ENCODE results near the gene NRG3.

NRG3 gene

DNA sequence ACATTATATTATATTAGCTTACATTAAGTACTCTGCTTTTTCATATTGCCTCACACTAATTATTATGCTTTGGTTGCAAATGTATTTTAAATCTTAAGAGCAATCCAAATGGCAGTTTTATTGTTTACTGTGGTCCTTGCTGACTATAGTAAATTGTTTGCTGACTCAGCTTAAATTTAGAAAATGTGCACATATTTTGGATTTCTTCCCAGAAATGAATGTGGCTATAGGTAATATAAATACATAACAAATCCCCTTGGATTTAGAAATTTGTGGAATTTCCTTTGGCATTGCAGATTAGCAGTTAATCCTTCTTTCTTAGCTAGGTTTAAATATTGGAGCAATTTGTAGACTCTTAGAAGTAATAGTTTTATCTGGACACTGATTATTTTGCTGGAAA, 565.8 kb downstream of the NRG3 start (continued):
- TF ChIP-seq HOXD13 (CRISPR knock-in tag; IDR thresholded peaks at IDR 0.05; ENCODE audit: borderline replicate concordance) = no peak
- no peak for TF ChIP-seq ZNF596 (tag by site-specific recombination; IDR thresholded peaks at IDR 0.05)

DNA sequence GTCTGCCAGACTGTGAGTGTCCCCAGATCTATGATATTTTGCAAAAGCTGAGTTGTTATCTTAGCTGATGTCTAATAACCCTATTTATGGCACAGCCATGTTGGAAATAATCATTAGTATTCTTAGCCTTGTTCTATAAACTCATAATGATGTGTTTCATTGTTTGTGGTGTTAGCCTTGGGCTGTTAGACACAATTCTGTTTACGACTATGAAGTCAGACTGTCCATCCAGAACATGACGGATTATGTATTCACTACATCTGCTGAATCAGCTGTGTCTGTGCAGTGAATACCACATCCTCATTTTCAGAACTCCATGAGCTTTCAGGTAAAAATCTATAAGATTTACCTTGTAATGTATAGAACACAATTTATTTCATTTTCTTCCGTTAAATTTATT, 577.1 kb downstream of the NRG3 start:
- TF ChIP-seq KLF10 (tag by site-specific recombination; IDR thresholded peaks at IDR 0.05) = no peak
- TF ChIP-seq ZFP69B (tag by site-specific recombination; IDR thresholded peaks at IDR 0.05) = no peak
- no peak for TF ChIP-seq ZNF629 (tag by site-specific recombination; IDR thresholded peaks at IDR 0.05)
- TF ChIP-seq, protein P1, sequence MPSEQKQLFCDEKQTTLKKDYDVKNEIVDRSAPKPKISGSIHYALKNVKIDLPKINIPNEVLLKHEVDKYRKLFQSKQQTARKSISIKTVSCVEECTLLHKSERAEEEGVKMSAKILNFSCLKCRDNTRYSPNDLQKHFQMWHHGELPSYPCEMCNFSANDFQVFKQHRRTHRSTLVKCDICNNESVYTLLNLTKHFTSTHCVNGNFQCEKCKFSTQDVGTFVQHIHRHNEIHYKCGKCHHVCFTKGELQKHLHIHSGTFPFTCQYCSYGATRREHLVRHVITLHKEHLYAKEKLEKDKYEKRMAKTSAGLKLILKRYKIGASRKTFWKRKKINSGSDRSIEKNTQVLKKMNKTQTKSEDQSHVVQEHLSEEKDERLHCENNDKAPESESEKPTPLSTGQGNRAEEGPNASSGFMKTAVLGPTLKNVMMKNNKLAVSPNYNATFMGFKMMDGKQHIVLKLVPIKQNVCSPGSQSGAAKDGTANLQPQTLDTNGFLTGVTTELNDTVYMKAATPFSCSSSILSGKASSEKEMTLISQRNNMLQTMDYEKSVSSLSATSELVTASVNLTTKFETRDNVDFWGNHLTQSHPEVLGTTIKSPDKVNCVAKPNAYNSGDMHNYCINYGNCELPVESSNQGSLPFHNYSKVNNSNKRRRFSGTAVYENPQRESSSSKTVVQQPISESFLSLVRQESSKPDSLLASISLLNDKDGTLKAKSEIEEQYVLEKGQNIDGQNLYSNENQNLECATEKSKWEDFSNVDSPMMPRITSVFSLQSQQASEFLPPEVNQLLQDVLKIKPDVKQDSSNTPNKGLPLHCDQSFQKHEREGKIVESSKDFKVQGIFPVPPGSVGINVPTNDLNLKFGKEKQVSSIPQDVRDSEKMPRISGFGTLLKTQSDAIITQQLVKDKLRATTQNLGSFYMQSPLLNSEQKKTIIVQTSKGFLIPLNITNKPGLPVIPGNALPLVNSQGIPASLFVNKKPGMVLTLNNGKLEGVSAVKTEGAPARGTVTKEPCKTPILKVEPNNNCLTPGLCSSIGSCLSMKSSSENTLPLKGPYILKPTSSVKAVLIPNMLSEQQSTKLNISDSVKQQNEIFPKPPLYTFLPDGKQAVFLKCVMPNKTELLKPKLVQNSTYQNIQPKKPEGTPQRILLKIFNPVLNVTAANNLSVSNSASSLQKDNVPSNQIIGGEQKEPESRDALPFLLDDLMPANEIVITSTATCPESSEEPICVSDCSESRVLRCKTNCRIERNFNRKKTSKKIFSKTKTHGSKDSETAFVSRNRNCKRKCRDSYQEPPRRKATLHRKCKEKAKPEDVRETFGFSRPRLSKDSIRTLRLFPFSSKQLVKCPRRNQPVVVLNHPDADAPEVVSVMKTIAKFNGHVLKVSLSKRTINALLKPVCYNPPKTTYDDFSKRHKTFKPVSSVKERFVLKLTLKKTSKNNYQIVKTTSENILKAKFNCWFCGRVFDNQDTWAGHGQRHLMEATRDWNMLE (tag by site-specific recombination; conservative IDR thresholded peaks at IDR 0.05; ENCODE audit: low read depth) = no peak
- TF ChIP-seq, protein P2, sequence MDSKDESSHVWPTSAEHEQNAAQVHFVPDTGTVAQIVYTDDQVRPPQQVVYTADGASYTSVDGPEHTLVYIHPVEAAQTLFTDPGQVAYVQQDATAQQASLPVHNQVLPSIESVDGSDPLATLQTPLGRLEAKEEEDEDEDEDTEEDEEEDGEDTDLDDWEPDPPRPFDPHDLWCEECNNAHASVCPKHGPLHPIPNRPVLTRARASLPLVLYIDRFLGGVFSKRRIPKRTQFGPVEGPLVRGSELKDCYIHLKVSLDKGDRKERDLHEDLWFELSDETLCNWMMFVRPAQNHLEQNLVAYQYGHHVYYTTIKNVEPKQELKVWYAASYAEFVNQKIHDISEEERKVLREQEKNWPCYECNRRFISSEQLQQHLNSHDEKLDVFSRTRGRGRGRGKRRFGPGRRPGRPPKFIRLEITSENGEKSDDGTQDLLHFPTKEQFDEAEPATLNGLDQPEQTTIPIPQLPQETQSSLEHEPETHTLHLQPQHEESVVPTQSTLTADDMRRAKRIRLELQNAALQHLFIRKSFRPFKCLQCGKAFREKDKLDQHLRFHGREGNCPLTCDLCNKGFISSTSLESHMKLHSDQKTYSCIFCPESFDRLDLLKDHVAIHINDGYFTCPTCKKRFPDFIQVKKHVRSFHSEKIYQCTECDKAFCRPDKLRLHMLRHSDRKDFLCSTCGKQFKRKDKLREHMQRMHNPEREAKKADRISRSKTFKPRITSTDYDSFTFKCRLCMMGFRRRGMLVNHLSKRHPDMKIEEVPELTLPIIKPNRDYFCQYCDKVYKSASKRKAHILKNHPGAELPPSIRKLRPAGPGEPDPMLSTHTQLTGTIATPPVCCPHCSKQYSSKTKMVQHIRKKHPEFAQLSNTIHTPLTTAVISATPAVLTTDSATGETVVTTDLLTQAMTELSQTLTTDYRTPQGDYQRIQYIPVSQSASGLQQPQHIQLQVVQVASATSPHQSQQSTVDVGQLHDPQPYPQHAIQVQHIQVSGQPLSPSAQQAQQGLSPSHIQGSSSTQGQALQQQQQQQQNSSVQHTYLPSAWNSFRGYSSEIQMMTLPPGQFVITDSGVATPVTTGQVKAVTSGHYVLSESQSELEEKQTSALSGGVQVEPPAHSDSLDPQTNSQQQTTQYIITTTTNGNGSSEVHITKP (tag by site-specific recombination; IDR thresholded peaks at IDR 0.05) = no peak
- no peak for TF ChIP-seq ZBTB44 (tag by site-specific recombination; IDR thresholded peaks at IDR 0.05)
- Histone ChIP-seq H3K36me3 (ENCODE audit: control insufficient read depth in 2 of 2, insufficient read depth in 1 of 2, low read length in 2 of 2) (no peaks in the 10 kb centered on the region), H3K9me3 (ENCODE audit: control insufficient read depth, insufficient read depth, low read depth, low read length) (no peaks in the 10 kb centered on the region), H3K4me1 (ENCODE audit: control insufficient read depth, insufficient read depth, low read length) (0 out of 2 replicates have a peak, but pooled peaks cover 5% of the 10 kb centered on the region), H3K27ac (ENCODE audit: extremely low read depth, low read depth, low read length) (no peak overlapping the region), H3K4me3 (ENCODE audit: low read depth, low read length) (no peak overlapping the region)
- CTCF ChIA-PET = interaction anchor here (0.6 to 0.7 kb wide), 2 partner anchors 15 to 801 kb away, joined by 3 to 4 read pairs; no protein-coding TSS in a partner anchor
- POLR2A ChIA-PET = no interaction called here

GRCh38 chr10:82452676-82453075, 577.7 kb downstream of the NRG3 start:
- 0 out of 2 replicates have a peak, but pooled peaks cover 5% of the 10 kb centered on the region for H3K4me1 ChIP-seq (ENCODE audit: control insufficient read depth, insufficient read depth, low read length)
- CTCF ChIA-PET = interaction anchor here (0.7 kb wide), 1 partner anchor 802 kb away, joined by 3 read pairs; no protein-coding TSS in a partner anchor
- H3K27ac ChIP-seq (ENCODE audit: extremely low read depth, low read depth, low read length) = no peak overlapping the region
- H3K36me3 ChIP-seq (ENCODE audit: control insufficient read depth in 2 of 2, insufficient read depth in 1 of 2, low read length in 2 of 2) = no peaks in the 10 kb centered on the region
- H3K4me3 ChIP-seq (ENCODE audit: low read depth, low read length) = no peak overlapping the region
- TF ChIP-seq ZNF112 (tag by site-specific recombination; IDR thresholded peaks at IDR 0.05) = no peak
- no peak for TF ChIP-seq ZFHX2 (tag by site-specific recombination; conservative IDR thresholded peaks at IDR 0.05)
- no peak for TF ChIP-seq ZNF707 (tag by site-specific recombination; IDR thresholded peaks at IDR 0.05)
- POLR2A ChIA-PET = no interaction called here
- no peaks in the 10 kb centered on the region for H3K9me3 ChIP-seq (ENCODE audit: control insufficient read depth, insufficient read depth, low read depth, low read length)

Measured in HEK293 (cell line).